HG02642 (cell line): ENCODE results near the gene TMEM260.
"Not testable (repeated sequence)": the region's sequence is repeated elsewhere in the genome, so short reads cannot be mapped to it uniquely, and the experiment has no call there.

Source experiments
- ATAC-seq: cut with Tn5 transposase; IDR thresholded peaks from one replicate; pipeline ENCODE4 v1.9.1; 2021; ENCODE audit warnings: mild to moderate bottlenecking; ENCODE audit not compliant: unreplicated experiment, poor library complexity

TMEM260 gene

DNA sequence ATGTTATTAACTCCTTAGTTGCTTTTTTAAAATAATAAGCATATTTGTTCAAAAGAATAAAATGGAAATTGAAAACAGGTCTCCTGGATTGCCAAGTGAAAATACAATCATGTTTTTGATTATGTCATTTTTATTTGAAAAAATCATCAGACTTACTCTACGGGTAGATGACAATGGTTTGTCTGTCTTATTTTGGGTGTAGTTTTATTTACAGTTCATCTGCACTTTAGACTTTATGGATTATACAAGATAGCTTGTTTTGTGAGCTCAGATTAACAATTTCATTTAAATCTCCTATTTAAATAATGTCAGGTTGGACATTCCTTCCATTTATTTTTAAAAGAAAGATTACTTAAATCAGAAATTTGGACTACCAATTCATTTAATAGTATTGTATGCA lies 14.8 kb downstream of the TMEM260 start:
- no peak for ATAC-seq

DNA sequence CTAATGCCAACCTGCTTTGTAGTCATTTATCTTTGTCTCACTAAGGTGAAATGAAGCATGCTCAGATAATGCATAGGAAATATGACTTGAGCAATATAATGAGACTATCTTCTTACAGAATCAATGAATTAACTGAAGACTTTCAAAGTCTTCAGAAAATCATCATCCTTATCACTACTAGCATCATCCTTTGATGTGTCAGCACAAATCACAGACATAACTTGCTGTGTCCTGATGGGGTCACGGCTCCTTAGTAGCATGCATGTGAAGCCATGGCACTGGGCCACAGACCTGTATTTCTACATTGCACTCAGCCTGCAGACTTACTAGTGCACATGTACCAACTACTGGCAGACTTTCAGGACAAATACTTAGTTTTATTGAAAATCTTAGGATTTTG lies 18.9 kb downstream of the TMEM260 start:
- ATAC-seq = no peak

DNA sequence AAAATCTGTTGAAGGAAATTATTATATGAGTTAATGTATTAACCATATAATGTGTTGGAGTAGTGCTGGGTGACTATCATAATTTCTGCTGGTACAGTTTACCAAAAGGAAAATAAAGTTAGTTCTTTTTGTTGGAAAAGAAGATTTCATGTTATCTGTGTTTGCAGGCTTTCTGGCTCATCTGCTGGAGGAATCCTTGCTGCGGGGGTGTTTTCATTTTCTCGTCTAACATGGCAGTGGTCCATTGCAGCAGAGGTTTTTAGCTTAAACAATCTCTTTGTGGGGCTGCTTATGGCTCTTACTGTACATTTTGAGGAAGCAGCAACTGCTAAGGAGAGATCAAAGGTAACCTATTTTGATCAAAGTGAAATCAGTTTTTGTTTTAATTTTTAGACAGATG lies 24.1 kb downstream of the TMEM260 start:
- no peak for ATAC-seq

DNA sequence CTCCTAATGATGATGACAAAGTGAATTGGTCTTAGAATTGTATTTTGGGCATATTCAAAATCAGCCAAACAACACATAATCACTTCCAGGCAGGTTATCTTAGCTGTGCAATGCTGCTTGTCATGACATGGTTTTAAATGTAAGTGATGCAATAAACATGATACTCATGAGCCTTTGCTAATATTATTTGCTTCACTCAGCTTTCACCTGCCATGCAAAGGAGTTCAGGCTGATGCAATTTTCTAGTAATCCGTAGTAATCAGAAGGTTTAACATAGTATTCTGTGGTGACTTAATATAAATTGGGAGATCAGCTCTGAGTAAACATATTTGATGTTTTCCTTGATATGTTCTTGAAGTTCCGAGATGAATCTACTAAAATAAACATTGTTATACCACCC lies 29.1 kb downstream of the TMEM260 start:
- ATAC-seq = no peak

DNA sequence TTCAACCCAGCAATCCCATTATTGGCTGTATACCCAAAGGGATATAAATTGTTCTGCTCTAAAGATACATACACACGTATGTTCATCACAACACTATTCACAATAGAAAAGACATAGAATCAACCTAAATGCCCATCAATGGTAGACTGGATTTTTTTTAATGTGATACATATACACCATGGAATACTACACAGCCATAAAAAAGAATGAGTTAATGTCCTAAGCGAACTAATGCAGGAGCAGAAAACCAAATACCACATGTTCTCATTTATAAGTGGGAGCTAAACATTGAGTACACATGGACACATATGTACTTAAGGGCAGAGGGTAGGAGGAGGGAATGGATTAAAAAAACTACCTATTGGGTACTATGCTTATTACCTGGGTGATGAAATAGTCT lies 32.1 kb downstream of the TMEM260 start:
- ATAC-seq = not testable (repeated sequence)

GRCh38 chr14:56617084-56617483 lies 37.5 kb downstream of the TMEM260 start:
- ATAC-seq = no peak

DNA sequence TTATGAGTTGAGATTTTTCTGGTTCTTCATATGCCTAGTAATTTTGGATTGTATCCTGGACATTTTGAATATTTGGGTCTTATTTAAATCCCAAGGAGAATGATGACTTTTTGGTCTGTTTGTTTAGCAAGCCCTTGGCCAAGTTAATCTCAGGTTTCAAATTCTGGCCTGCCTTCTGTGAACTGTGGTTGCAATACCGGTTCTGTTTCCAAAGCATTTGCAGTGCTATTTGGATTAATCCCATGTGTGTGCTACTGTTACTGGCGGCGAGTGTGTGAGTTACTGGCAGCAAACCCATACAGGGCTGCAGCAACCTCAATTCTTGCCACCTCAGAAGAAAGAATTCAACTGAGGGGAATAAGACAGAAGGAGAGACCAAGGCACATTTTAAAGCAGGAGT lies 51.1 kb downstream of the TMEM260 start:
- no peak for ATAC-seq

DNA sequence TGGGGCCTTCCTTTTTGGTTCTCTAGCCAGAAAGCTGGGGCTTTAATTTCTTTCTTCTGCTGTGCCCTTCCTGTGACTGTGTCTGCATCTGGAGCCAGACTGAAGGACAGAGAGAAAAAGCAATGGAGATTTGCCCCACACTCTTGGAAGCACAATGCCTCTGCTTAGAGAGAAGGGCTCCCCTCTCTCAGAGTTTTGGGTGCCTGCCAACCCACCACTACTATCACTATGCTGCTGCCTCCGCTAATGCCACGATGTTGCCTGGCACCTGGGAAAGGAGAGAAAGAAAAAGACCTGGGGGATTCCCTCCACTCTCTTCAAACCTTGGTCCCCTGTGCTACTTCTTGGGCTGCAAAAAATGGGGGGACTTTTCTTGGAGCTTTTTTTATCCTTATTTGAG lies 52.6 kb downstream of the TMEM260 start:
- no peak for ATAC-seq

- ATAC-seq = no peak
These were observed 53.9 kb downstream of the TMEM260 start for GRCh38 chr14:56633544-56633943.

DNA sequence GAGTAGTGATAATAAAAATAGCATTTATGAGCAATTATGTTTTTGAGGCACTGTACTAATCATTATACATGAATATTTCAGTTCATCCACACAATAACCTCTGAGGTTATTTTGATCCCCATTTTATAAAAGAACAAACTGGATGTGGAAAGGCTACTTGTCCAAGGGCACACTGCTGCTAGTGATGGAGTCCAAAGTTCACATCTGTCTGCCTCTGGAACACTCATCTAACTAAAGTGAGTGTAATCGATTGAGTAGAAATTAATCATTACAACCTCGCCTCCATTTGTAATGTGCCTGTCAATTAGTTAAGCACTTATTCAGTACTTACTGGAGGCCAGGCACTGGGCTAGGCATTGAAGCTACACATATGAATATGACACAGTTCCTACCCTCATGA lies 55.4 kb downstream of the TMEM260 start:
- ATAC-seq = no peak

DNA sequence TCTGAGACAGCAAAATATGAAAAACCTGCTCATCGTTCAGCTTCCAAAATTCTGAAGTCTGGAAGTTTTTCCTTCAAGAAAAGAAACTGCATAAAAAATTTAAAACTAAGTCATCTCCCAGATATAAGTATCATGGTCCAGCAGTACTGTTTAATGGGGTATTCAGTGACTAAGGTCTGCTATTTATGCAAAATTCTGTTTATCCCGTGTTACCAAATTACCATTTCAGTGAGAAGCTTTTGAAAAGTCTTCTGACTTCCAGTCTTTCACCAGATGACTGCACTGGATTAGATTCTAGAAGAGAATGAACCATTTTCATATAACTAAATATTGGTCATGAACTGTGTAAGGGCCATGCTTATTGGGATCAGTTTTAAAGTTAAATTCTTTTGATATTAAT lies 67.9 kb downstream of the TMEM260 start:
- ATAC-seq = no peak

- no peak for ATAC-seq
These were observed 69.1 kb downstream of the TMEM260 start for GRCh38 chr14:56648508-56649301.

DNA sequence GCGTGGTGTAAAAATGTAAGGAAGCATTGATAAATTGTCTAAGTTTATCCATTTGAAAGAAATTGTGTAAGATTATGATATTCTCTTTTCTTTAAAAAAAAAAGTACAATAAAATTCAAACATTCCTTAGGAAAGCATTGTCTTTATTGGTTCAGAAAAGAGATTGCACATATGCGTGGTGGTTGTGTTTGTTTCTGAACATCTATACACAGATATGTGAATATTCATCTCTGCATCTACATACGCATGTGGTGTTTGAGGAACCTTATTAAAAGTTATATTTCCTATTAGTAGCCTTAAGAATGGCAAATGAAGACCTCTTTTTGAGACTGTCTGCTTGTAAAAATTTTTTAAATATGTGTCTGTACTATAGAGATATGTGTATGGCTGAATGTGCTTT lies 69.8 kb downstream of the TMEM260 start:
- no peak for ATAC-seq

DNA sequence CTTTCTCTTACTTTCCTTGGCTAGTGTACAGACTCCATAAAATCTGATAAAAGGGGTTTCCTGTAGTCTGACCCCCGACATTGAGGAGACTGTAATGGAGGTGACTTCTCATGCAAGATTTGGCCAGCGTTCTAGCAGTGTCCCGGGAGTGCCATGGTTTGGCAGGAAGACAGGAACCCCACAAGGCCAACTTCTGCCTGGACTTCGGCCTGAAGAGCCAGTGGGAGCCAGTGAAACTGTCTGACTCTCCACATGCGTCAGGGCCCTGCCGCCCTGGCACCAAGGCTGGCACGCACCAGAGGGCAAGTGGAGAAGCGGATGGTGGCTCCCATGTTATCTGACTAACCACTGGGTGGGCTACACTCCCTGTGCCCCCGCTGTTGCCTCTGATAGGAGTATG lies 70.5 kb downstream of the TMEM260 start:
- ATAC-seq = no peak

GRCh38 chr14:56650979-56651378 lies 71.4 kb downstream of the TMEM260 start:
- ATAC-seq = no peak

DNA sequence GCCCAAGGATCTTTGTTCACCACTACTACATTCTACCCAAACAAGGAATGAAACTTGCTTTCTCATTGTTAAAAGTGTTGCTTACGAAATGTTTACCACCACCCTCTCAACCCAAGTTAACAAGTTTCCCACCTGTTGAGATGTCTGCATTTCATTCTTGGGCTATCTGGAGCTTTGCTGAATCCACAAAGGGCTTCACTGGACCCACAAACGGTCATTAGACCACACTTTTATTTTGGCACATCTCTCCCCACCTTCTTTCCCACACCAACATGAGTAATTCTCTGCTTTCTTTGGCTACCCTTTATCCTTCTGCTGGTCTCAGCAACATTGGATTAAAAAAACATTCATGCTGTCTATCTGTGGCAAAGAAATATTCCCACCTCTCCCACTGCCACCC lies 78.0 kb downstream of the TMEM260 start:
- ATAC-seq = no peak

- no peak for ATAC-seq
These were observed 79.8 kb downstream of the TMEM260 start for GRCh38 chr14:56659378-56659777.

GRCh38 chr14:56659964-56660551 lies 80.5 kb downstream of the TMEM260 start:
- ATAC-seq = no peak

DNA sequence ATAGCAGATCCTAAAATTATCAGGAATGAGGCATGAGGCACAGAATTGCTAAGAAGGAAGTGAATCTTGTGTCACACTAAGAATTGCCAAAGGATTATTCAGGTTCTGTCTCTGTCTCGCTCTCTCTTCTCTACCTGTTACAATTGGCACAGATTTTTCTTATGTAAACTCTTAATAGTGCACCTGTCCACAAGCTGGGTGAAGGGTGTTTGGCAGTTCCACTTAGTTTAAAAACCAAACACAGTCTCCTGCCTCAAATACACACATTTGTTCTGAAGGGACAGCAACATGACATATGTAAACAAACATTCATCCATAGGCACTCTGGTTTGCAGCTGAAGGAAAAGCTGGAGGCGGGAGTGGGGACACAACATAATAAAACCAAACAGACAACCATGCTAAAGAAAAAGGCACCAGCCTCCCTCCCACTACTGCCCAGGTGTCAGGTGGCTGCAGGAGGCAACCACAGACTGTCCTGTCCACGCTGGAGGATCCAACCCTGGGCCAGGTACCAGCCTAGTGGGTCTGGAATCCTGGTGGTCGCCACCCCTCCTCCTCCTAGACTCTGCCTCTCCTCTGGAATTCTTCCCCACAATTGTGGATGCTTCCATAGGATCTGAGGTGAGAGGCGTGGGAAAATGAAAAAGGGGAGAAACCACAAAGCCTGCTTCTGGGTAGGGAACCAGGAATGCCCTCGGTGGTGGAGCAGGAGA lies 81.2 kb downstream of the TMEM260 start:
- ATAC-seq = no peak

GRCh38 chr14:56661478-56661877 lies 81.9 kb downstream of the TMEM260 start:
- no peak for ATAC-seq

DNA sequence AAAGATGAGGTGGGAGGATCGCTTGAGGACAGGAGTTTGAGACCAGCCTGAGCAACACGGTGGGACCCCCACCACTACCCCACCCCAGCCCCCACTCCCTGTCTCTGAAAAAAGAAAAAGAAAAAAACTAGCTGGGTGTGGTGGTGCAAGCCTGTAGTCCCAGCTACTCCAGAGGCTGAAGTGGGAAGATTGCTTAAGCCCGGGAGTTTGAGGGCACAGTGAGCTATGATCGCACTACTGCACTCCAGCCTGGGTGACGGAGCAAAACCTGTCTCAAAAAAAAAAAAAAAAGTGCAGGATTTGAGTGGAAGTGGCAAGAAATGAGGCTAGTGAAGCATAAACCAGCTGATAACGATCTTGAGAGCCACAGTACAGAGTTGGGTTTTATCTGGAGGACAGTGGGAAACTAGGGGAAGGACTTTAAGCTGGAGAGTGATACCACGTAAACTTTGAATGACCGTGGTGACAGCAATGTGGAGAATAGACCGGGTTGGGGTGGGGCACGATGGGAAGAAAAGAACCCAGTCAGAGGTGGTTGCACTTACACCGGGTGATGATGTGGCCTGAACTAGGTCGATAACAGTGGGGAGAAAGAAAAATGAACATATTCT lies 85.3 kb downstream of the TMEM260 start:
- ATAC-seq = no peak
